HUES64 (cell line): ENCODE measurements around the gene BLTP3B.

Experiments used
- H3K27ac ChIP-seq: 2 replicates; pipeline ENCODE4 v1.7.0; 2013; ENCODE audit warnings: low read depth, low read length, inconsistent platforms
- H3K27me3 ChIP-seq: 2 replicates; pipeline ENCODE4 v1.6.1; 2013; ENCODE audit warnings: mild to moderate bottlenecking, low read length; ENCODE audit not compliant: insufficient read depth
- H3K36me3 ChIP-seq: 2 replicates; pipeline ENCODE4 v1.6.1; 2013; ENCODE audit warnings: mild to moderate bottlenecking, low read length; ENCODE audit not compliant: insufficient read depth
- H3K4me1 ChIP-seq: 2 replicates; pipeline ENCODE4 v1.6.1; 2013; ENCODE audit warnings: mild to moderate bottlenecking, low read length, moderate library complexity; ENCODE audit not compliant: insufficient read depth
- H3K4me3 ChIP-seq: 2 replicates; pipeline ENCODE4 v1.5.1; 2013; ENCODE audit warnings: mild to moderate bottlenecking, low read length, moderate library complexity
- H3K9ac ChIP-seq: 2 replicates; pipeline ENCODE4 v1.6.1; 2013; ENCODE audit warnings: mild to moderate bottlenecking, low read depth, low read length
- H3K9me3 ChIP-seq: 2 replicates; pipeline ENCODE4 v1.6.1; 2013; ENCODE audit warnings: low read depth, low read length; ENCODE audit not compliant: insufficient read depth
- WGBS: fragments of 150-250, 120-280 bp; methylation state at CpG from one replicate; pipeline ENCODE4 v1.1.7; 2013; ENCODE audit warnings: missing lambda C conversion rate; 5-methylcytosine and 5-hydroxymethylcytosine counted together

BLTP3B gene

GRCh38 chr12:100163416-100164152 is 20.9 kb upstream of the BLTP3B start:
- Histone ChIP-seq H3K4me1 (peaks cover 21% of the 10 kb centered on the region), H3K9ac (peak overlapping the region; percentile 43), H3K27me3 (no peaks in the 10 kb centered on the region), H3K36me3 (peaks cover 14% of the 10 kb centered on the region), H3K4me3 (peak overlapping the region; percentile 47), H3K27ac (peak overlapping the region; percentile 84), H3K9me3 (peaks cover 8% of the 10 kb centered on the region; the same call in 1 of the 2 replicates)
- WGBS = 1% methylated on average over 16 of the region's 16 CpGs

- H3K9me3 ChIP-seq = peaks cover 9% of the 10 kb centered on the region; the same call in 1 of the 2 replicates
- no peak overlapping the region for H3K9ac ChIP-seq
- no peaks in the 10 kb centered on the region for H3K27me3 ChIP-seq
- H3K4me1 ChIP-seq = peaks cover 17% of the 10 kb centered on the region
- WGBS = 93% methylated on average over 6 of the region's 9 CpGs
- H3K36me3 ChIP-seq = no peaks in the 10 kb centered on the region
- peak overlapping the region; percentile 14; the same call in 1 of the 2 replicates for H3K27ac ChIP-seq
- H3K4me3 ChIP-seq = no peak overlapping the region
Observed at GRCh38 chr12:100159391-100160104, 16.9 kb upstream of the BLTP3B start.

- Histone ChIP-seq H3K27me3 (no peaks in the 10 kb centered on the region), H3K4me3 (no peak overlapping the region), H3K9ac (no peak overlapping the region), H3K4me1 (peaks cover 11% of the 10 kb centered on the region), H3K36me3 (no peaks in the 10 kb centered on the region), H3K27ac (no peak overlapping the region), H3K9me3 (peaks cover 9% of the 10 kb centered on the region; the same call in 1 of the 2 replicates)
- 95% methylated on average over 4 of the region's 4 CpGs for WGBS
Observed at GRCh38 chr12:100158535-100158934, 15.9 kb upstream of the BLTP3B start.

DNA sequence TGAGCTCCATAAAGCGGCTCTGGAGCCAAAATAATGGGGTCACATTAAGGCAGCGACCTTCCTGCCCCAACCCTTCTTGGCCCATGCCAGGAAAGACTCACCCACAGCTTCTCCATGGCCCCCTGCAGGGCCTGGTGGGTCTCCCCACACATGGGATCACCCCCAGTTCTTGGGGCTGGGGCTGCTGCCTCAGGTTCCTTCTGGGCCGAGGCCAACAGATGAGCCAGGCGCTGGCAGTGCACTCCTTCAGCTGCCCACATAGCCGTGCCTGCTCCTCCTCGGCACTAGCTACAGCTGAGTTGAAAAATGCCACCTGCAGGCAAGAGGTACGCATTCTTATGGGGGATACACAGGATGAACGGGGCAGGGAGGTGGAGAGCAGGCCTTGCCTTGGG is 14.8 kb upstream of the BLTP3B start:
- peaks cover 6% of the 10 kb centered on the region; the same call in 1 of the 2 replicates for H3K4me1 ChIP-seq
- H3K27me3 ChIP-seq = no peaks in the 10 kb centered on the region
- H3K4me3 ChIP-seq = no peak overlapping the region
- H3K36me3 ChIP-seq = no peaks in the 10 kb centered on the region
- no peak overlapping the region for H3K27ac ChIP-seq
- 94% methylated on average over 8 of the region's 8 CpGs for WGBS
- peaks cover 9% of the 10 kb centered on the region; the same call in 1 of the 2 replicates for H3K9me3 ChIP-seq
- no peak overlapping the region for H3K9ac ChIP-seq

DNA sequence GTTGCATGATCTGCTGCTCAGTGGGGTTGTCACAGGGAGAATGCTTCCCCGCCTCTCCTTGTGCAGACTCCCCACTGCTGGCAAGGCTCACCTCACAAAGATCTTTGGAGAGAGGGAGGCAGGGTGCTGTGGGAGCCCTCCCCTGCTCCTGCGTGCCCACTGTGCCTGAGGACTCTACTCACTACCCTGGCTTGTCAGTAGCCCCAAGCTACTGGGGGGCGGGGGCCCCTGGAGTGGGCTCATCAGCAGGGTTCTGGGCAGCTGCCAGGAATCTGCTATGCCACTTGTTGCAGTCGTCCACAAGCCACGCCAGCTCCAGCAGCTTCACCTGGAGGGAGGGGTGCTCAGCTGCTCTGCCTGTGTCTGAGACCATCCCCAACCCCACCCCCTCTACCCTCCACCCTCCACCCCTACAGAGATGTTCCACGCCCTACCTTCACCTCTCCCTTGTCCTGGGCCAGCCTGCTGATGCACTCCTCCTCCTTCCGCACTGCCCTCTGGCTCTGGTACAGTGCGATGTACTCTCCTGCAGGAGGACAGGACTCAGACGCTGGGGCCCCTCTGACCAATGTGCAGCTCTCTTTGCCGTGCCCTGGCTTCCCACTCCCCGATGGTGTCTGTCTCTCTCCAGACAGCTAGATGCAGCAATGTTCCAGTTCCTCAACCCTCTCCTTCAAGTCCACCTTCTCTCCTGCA is 14.2 kb upstream of the BLTP3B start:
- H3K27ac ChIP-seq = no peak overlapping the region
- H3K36me3 ChIP-seq = no peaks in the 10 kb centered on the region
- H3K9me3 ChIP-seq = peaks cover 9% of the 10 kb centered on the region; the same call in 1 of the 2 replicates
- no peak overlapping the region for H3K9ac ChIP-seq
- H3K27me3 ChIP-seq = no peaks in the 10 kb centered on the region
- H3K4me1 ChIP-seq = peaks cover 11% of the 10 kb centered on the region
- WGBS = 81% methylated on average over 11 of the region's 11 CpGs
- no peak overlapping the region for H3K4me3 ChIP-seq

DNA sequence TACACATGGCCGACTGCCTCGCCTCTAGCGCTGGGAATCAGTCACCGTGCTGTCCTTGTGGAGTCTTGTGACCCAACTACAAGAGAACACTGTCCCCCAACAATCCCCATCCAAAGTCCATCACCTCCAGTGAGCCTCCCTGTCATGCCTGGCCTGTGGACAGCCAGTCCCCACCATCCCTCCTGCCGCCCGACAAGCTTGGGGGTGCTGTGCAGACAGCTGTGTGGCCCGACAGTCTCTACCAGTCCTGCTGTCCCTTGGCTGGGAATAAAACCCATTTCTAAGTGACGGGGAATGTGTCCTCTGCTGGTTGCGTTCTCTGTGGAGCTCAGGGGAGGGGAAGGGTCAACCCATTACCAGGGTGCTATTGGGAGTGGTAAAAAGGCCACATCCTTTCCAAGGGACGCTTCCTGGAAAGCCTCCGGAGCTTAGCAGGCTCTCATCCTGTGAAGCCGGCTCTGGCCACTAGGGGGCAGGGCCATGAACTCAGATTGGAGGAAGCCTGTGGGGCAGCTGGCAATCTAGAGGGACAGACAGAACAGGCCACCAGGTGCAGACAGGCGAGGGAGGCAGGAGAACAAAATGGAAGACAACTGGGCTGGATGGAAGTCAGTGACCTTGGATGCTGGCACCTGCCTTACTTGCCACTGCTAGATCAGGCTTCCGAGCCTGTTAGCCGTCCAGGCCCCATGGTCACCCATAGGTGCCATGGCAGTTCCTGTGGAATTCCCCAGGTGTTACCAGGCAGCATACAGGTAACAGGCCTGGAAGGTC is 12.0 kb upstream of the BLTP3B start:
- no peaks in the 10 kb centered on the region for H3K27me3 ChIP-seq
- 64% methylated on average over 15 of the region's 15 CpGs for WGBS
- H3K4me1 ChIP-seq = peaks cover 14% of the 10 kb centered on the region
- peaks cover 9% of the 10 kb centered on the region; the same call in 1 of the 2 replicates for H3K9me3 ChIP-seq
- H3K27ac ChIP-seq = no peak overlapping the region
- no peak overlapping the region for H3K9ac ChIP-seq
- H3K4me3 ChIP-seq = no peak overlapping the region
- H3K36me3 ChIP-seq = no peaks in the 10 kb centered on the region

GRCh38 chr12:100153131-100153530 is 10.5 kb upstream of the BLTP3B start:
- Histone ChIP-seq H3K9me3 (no peaks in the 10 kb centered on the region), H3K9ac (no peak overlapping the region), H3K27ac (no peak overlapping the region), H3K27me3 (no peaks in the 10 kb centered on the region), H3K4me1 (peaks cover 14% of the 10 kb centered on the region), H3K36me3 (no peaks in the 10 kb centered on the region), H3K4me3 (no peak overlapping the region)
- WGBS = 90% methylated on average over 10 of the region's 10 CpGs

DNA sequence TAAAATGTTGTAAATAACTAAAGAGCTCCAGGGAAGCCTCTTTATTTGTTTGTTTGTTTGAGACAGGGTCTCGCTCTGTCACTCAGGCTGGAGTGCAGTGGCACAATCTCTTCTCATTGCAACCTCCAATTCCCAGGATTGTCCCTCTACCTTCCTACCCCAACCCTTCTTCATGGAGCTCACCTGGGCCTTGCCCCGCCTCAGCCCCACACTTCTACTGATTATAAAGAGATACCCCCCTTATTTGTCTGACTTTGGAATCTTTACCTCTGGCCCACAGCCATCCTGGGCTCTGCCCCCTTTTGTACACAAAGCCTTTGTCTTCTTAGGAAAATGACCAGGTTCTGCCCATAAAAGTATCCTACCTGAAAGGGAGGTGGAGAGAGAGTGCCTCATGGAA is 9.1 kb upstream of the BLTP3B start:
- Histone ChIP-seq H3K27ac (peak overlapping the region; percentile 86; the same call in 1 of the 2 replicates), H3K27me3 (no peaks in the 10 kb centered on the region), H3K9me3 (no peaks in the 10 kb centered on the region), H3K36me3 (no peaks in the 10 kb centered on the region), H3K9ac (peak overlapping the region; percentile 23), H3K4me3 (no peak overlapping the region), H3K4me1 (peaks cover 17% of the 10 kb centered on the region)
- 50% methylated on average over 2 of the region's 2 CpGs for WGBS

GRCh38 chr12:100146252-100146651 is 3.6 kb upstream of the BLTP3B start:
- Histone ChIP-seq H3K36me3 (no peaks in the 10 kb centered on the region), H3K27me3 (no peaks in the 10 kb centered on the region), H3K9ac (no peak overlapping the region), H3K4me3 (no peak overlapping the region), H3K9me3 (peaks cover 6% of the 10 kb centered on the region), H3K27ac (no peak overlapping the region), H3K4me1 (peaks cover 11% of the 10 kb centered on the region; the same call in 1 of the 2 replicates)
- WGBS = 87% methylated on average over 2 of the region's 2 CpGs

- Histone ChIP-seq H3K9me3 (peaks cover 6% of the 10 kb centered on the region), H3K9ac (no peak overlapping the region), H3K27me3 (no peaks in the 10 kb centered on the region), H3K27ac (no peak overlapping the region), H3K4me1 (peaks cover 13% of the 10 kb centered on the region; the same call in 1 of the 2 replicates), H3K36me3 (no peaks in the 10 kb centered on the region), H3K4me3 (no peak overlapping the region)
- WGBS = 92% methylated on average over 7 of the region's 7 CpGs
Observed at GRCh38 chr12:100145643-100146042, 3.0 kb upstream of the BLTP3B start.
